GM21526 (cell line): ENCODE measurements around the gene EYA2.
"Not testable (repeated sequence)": the region's sequence is repeated elsewhere in the genome, so short reads cannot be mapped to it uniquely, and the experiment has no call there.

Experiments
- ATAC-seq: cut with Tn5 transposase; IDR thresholded peaks from one replicate; pipeline ENCODE4 v1.9.1; 2021; ENCODE audit warnings: moderate library complexity; ENCODE audit not compliant: unreplicated experiment, low FRiP score

EYA2 gene

DNA sequence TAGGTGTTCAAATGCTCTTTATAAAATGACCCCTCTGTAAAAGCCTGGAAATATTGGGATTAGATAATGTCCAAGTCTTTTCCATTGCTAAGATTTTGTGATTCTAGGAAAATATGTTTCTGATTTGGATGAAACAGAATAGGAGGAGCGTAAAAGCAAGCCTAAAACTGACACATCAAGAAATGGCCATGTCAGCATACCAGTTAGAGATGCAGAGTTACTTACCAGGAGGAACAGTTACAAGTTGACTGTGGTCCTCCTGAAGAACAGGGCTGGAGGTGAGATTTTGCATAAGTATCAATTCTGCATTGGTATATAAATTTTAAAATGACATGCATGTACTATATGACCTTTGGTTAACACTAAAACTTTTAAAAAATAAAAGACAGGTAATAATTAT is 35.3 kb downstream of the EYA2 start:
- no peak for ATAC-seq

DNA sequence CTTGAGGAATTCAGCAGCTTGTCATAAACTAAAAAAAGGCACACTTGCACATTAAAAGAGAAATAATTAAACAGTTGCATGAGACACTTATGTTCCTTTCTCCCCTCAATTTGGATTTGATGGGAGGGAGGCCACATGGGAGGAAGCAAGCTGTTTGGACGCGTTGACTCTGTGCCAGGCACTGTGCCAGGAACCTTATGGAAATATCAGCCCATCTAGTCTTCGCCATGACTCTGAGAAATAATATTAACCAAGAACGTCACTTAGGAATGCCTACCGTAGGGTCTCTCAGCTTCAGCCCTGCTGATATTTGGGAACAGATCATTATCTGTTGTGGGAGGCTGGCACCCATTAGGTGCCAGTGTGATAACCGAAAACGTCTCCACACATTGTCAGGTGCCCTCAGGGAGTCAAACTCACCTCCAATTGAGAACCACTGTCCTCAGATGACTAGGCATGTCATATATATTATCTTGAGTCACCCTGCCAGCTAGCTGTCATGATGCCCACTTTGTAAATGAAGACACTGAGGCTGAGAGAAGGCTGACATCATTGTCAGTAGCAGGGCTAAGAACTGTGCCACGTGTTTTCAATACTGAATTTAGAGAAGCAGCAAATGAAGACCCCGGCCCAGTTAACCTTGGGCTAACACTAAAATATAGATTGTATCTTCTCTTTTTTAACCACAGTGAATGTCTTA is 36.1 kb downstream of the EYA2 start:
- no peak for ATAC-seq

DNA sequence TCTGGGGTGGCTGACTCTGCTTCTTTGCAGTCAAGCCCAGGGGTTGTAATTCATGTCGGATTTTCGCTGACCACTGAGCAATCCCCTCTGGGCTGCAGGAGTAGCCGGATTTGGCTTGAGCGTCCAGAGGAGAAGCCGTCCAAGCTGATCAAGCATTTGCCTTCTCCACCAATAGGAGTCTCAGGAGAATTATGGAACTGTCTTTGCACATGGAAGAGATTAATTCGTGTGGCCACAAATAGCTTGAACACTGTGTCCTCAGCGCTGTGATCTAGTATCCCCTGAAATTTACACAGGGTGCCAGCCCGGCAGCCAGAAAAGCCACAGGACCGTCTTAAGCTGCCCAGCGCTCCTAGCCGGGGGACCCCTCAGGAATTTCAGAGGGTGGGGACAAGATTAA is 37.1 kb downstream of the EYA2 start:
- ATAC-seq: no peak

DNA sequence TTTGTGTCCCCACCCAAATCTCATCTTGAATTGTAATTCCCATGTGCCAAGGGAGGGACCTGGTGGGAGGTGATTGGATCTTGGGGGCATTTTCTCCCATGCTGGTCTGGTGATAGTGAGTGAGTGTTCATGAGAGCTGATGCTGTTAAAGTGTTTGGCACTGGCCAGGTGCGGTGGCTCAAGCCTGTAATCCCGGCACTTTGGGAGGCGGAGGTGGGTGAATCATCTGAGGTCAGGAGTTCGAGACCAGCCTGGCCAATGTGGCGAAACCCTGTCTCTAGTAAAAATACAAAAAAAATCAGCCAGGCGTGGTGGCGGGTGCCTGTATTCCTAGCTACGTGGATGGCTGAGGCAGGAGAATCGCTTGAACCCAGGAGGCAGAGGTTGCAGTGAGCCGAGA is 37.8 kb downstream of the EYA2 start:
- ATAC-seq: not testable (repeated sequence)

DNA sequence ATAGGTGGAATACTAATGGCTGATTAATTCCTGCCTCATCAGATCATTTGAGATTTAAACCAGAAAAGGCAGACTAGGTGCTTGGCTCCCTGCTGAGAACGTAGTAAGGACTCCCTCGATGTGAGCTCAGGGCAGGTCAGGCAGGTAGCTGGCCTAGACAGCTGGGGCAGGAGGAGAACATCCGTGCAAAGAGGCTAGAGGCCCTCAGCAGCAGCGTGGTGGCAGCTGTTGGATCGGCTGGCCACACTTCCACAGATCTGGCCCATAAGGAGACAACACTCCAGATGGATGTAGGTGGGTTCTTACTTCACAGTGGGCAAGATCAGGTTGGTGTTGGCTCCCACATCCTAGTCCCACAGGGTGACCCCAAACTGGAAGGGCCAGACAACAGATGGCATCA is 38.5 kb downstream of the EYA2 start:
- no peak for ATAC-seq

DNA sequence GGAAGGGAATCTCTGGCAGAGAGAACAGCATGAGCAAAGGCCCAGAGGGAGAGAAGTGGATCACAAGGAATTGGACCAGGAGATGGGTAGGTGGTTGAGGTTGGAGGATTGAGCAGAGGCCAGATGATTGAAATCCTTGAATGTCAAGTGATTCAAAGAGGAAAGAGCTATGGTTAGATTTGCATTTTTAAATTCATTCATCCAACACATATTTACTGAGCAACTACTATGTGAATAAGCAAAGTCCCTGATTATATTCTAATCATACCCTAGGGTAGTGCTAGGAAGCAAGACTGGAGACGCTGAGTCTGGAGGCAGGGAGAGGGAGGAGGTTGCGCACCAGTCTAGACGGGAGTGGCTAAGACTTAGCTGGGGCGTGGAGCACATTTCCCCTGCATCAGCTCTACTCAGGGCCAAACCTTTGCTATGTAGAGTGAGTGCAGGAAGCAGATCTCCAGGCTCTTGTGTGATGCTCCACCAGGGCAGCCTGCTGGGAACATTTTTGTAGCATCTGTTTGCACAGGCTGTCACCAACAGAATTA is 40.2 kb downstream of the EYA2 start:
- ATAC-seq: no peak

DNA sequence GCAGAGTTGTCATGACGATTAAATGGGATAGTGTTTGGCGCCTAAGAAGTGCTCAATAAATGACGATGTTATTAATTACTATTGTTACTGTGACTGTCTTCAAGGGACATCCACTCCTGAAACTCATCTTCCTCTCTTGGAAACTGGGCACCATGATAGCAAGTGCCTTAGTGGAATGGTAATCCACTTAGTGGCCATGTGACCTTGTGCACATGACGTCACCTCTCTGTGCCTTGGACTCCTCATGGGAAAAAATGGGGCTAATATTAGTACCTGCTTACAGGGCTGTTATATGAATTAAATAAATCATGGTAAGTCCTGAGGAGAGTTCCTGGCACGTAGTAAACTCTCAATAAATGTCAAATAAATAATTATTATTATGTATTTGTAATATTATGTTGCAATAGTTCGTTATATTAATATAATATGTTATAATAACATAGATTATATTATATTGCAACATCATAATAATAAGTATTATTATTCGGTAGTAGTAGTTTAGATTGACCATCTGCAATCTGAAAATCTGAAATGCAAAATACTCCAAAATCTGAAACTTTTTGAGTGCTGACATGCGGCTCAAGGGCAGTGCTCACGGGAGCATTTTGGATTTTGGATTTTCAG is 40.9 kb downstream of the EYA2 start:
- no peak for ATAC-seq

DNA sequence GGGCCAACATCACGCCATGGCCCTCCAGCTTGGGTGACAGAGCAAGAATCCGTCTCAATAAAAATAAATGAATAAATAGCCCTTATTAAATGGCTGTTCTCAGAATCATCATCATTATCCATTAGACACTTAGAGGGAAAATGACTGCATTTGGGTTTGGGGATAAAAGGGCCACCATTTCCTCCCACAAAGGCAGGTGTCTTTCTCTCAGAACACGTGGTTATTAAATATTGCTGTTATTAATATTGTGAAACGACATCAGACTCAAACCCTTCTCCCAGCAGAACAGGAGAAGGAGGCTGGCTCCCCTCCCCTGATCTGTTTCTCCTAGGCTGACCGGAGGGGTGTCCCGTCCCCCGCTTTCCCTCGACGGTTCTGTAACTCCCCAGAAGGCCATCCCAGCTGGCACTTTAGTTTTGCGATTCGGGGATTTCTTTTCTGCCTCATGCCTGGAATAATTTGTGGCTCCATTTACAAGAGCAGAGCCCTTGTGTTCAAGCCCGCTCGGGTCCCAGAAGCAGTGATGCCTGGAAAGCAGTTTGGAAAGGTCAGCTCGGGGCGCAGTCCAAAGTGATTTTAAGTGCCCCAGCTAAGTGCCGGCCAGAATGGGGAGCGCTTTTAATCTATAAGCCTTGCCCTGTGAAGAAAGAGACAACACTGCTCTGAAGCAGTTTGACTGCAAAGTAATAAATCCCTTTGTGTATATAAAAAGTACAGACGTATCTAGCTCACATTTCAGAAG is 41.9 kb downstream of the EYA2 start:
- ATAC-seq: no peak

DNA sequence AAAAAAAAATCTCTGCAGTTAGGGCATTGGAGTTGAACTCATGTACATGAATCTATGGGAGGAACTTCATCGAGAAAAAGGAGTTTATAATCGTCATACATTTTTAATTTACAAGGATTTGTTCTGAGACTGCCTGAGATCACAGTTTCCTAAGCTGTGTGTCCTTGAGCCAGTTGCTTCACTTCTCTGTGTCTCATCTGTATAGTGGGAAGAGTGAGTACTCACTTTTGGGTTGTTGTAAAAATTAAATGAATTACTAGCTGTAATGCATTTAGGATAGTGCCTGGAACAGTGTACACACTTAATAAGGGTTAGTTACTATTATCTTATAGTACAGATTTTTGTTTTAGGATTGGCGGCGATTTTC is 42.5 kb downstream of the EYA2 start:
- no peak for ATAC-seq

DNA sequence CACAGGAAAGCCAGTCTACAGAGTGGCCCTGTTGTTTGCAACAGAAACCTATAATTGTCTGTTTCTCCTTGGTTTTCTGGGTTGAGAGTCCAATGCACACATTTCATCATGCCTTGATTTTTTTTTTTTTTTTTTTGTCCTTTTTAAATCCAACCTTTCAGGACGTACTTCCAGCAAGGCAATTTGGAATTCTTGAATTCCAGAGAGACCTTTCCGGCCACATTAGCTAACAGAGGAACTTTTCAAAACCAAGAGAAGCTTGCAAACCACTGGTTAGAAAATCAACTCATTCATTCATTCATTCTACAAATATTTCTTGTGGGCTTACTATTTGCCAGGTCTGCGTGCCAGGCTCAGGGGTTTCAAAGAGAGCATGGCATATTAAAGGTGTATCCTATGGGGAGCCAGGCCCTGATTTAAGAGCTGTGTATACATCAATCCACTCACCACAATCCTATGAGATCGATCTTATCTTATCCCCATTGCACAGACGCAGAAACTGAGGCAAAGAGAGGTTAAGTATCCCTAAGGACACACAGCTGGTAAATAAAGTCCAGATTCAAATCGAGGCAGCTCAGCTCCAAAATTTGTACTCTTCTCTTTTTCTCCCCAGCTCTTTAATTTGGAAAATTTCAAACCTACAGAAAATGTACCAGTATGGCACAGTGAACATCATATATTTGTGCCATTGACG is 43.0 kb downstream of the EYA2 start:
- ATAC-seq: no peak

DNA sequence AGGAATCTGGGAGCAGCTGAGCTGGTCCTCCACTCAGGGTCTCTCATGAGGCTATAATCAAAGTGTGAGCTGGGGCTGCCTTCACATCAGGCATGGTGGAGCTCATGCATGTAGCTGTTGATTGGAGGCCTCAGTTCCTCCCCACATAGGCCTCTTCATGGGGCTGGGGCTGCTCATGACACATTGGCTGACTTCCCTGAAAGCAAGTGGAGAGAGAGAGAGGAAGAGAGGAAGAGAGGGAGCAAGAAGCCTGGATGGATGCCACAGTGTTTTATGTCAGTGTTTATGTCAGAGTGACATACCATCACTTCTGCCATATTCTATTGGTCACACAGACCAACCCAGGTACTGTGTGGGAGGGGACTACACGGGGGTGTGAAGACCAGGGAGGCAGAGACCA is 43.8 kb downstream of the EYA2 start:
- no peak for ATAC-seq

DNA sequence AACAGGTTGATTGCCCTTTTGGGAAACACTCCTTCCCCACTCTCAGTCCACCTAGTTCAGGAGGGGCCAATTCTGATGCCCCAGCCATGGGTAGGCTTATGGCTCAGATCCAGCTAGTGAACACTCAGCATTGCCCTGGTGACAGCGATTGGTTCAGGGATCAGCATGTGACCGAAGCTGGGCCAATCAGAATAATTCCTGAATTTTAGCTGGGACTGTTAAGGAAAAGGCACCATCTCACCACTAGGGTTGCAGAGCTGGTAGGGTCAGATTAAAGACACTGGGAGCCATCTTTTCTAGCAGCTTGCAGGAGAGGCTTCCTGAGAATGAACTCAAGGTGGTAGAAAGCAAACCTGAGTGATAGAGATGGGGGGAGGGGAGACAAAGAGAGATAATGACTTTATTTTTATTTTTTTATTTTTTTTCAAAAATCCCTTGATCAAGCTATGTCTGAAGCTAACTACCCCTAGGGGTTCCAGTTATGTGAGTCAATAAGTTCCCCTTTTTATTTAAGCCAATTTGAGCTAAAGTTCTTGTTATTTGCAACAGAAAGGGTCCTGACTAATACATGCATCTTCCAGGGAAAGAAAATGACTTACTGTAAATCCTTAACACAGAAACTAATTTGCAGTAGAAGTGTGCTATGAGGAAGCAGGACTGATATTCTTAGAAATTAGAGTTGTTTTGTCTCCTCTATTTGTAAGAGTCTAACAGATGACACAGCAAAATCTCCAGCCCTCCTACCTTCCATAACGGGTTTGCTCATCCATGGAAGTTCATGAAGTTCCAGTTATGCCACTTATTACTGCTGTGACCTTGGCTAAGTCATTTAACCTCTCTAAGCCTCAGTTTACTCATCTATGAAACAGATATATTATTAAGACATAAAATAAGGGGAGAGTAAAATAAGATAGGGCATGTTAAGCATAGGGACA is 44.7 kb downstream of the EYA2 start:
- ATAC-seq: no peak

DNA sequence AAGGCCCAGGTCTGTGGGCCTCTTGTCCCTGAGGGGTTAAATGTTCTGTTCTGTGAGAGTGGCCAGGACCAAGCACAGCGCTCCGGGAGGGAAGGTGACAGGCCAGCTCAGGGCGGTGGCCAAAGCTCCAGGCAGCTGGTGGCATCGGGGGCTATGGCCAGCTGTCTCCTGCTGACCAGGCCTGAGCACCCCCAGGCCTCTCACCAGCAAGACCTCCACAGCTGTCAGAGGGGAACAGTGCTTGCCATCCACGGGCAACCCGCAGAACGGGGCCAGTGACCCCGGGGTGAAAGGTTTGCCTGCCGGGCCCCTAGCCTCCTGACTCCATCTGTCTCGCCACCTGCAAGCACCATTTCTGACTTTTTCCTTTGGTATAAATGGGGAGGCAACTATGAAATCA is 46.0 kb downstream of the EYA2 start:
- no peak for ATAC-seq

DNA sequence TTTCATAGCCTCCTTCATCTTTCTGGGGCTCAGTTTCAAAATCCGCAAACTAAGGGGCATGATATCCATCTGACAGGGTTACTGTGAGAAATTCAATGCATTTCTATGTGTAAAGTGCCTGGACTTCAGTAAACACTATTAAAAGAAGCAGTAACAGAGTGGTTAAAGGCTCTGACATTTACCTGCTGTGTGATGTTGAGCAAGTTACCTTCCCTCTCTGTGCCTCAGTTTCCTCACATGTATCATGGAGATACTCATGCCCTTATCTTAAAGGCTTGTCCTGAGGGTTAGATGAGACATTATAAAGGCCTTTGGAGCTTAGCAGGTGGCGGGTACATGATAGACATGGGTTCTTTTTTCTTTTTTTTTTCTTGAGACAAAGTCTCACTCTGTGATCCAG is 46.8 kb downstream of the EYA2 start:
- no peak for ATAC-seq

DNA sequence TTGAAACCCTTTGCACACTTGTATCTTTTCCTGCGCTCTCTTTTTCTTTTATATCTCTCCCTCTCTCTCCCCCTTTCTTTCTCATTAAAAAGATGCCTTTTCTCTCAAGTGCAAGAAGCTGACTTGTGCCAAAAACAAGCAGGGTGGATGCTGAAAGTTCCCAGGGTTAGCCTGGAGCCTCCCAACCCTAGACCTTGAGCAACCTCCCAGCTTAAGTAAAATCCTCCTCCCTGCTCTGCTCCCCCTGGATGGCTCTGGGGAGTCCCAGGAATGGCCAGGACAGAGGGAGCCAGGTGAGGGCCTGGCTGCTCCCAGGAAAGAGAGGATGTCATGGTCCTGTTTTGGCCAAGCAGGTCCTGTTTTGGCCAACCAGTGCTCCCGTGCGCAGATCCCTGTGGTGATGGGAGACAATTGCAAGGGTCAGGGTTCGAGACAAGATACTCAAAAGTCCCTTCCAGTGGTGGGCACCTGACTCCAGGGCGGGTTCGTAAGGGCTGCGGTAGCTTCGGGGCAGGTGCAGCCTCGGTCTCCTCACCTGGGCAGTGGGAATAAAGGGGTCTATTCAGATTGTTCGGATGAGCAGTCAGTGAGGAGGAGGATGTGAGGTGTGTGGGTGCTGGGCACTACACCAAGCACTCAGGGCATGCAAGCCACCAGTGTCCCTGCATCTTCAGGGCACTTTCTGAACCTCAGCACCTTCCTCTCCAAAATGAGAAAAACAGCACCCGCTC is 49.4 kb downstream of the EYA2 start:
- no peak for ATAC-seq

DNA sequence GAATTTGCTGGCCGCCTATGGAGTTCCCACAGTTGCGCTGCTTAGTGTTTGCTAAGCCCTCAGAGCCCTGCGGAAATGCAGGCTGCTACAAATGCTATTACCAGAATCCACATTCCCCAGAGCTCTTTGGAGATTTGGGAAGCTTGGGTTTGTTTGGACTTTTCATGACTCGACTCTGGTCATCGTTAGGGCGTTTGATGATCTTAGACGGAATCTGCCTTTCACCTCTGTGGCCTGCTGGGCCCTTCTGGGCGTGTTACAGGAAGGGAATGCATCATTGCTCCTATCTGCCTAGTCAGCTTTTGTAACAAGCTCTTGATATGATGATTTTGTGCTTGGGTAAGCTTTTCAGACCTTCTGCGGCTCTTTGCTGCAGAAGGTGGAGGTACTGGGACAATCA is 50.8 kb downstream of the EYA2 start:
- no peak for ATAC-seq

DNA sequence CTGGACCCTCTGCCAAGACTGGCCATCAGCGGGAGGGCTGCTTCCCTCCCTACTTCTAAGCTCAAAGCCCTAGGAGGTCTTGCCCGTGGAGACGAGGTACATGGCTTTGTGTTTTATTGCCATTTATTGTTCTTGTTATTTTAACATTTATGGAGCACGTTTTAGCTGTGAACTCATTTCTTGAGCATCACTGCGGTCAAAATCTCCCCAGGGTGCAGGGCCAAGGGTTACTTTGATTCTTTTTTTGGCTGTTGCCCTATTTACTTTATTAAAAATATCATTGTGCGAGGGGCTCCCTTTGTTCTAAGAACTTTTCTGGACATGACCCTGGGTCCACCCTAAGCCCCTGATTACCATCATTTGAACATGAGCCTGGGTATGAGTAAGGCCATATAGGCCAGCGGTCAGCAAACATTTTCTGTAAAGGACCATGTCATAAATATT is 51.6 kb downstream of the EYA2 start:
- ATAC-seq: no peak

DNA sequence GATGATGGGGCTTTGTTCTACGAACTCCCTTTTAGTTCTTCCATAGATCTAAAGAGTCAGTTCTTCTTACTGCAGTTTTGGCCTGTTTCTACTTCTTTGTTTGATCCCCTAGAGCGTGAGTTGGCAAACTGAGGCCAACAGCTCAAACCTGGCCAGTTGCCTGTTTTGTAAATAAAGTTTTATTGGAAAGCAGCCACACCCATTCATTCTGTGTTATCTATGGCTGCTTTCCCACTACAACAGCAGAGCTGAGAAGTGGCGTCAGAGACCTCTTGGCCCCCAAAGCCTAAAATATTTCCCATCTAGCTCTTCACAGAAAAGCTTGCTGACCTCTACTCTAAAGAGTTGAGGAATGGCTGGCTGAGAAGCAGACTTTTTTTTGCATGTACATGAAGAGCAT is 52.2 kb downstream of the EYA2 start:
- no peak for ATAC-seq

DNA sequence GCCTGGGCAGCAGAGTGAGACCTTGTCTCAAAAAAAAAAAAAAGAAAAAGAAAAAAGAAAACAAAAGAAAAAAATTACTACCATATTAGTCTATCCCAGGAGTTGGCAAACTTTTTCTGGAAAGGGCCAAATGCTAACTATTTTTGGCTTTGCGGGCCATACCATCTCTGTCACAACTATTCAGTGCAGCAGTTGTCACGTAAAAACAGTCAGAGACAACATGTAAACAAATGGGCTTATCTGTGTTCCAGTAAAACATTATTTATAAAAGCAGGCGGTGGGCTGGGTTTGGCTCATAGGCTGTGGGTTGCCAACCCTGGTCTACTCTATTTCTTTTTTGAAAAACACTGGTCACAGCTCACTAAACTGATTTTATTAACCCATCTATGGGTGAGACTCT is 53.4 kb downstream of the EYA2 start:
- ATAC-seq: no peak
